Stimulated activated CD8-positive, alpha-beta memory T cell treated with anti-CD3 and anti-CD28 coated beads, Interleukin-4, amount 100 ng/mL, for 1 hour (primary cell): ENCODE measurements around the gene AKT3.

Source experiments
- DNase-seq, 2 donors: peaks; one replicate each; pipeline ENCODE4 v3.0.0-alpha.2; 2020; ENCODE audit warnings: low read depth in 2 of 2, low spot score in 1 of 2

AKT3 gene

DNA sequence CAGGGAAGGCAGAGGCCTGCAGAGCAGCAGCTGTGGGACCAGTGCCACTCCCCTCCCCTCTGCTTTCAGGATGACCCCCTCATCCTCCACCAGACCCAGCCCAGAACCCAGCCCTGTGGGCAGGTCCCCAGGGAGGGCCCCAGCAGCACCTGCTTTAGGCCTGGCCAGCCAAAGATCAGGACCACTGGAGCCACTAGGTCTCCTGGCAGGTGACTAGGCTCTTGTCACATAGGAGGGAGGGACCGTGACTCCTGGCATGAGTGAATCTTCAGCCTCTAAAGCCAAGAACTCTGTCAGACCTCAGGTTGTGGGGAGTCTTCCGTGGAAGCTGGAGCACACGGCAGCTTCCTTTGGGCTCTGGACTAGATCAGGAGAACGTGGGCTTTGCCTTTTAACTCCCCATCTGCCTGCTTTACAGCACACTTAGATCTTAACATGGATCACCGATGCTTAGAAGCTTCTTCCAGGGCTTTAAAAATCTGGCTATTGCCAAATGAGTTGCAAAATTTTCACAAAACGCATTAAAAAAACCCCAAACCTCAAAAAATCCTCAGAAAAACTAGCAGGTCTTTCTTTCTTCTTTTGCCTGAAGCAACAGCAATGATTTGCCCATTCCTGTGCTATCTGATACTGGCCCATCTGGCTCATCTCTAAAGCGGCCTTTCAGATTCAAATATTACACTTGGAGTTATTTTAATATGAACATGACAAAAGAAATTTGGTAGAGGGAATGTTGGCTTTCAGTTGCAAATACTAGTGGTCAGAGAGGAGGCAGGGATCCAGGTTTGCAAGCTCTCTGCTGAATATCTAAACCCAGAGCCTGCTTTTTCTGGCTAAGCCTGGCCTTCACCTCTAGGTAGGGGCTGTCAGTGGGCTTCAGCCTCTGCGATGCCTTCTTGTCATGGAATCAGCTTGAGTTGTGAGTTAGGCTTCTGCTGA lies 359.0 kb downstream of the AKT3 start:
- DNase-seq: no peak

DNA sequence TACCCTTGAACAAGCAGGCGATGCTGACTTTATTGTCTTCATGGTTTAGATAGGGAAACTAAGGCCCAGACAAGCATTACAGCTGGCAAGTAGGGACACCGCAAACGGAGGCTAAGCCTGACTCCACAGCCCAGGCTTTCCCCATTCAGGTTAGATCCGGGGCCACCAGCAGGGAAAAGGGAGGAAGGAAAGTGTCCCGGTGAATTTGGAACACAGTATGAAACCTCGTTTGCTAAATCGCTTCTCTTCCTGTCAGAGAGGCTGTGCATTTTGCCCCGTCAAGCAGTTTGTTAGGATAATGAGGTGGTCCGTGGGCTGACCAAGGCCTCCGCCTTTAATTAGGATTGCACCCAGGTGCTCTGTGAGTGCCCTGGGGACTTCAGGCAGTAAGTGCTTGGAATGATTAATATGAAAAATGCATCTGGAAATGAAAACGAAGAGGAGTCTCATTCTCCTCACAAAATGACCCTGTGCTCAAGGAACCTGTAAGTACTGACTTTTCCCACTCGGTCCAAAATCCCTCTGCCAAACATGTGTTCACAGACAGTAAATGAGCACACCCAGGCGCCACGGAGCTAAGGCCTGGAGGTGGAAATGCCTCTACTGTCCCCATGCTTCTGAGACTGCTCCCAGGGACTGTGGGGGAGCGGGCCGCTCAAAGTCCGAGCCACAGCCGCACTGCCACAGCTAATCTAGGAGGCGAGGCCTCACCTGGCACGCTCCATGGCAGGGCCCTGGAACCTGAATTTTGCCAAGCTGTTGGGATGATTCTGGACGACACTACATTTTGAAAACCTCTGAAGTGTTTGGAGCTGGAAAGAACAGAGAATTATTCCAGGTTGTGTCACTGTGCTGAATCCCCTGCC lies 360.1 kb downstream of the AKT3 start:
- no peak for DNase-seq

DNA sequence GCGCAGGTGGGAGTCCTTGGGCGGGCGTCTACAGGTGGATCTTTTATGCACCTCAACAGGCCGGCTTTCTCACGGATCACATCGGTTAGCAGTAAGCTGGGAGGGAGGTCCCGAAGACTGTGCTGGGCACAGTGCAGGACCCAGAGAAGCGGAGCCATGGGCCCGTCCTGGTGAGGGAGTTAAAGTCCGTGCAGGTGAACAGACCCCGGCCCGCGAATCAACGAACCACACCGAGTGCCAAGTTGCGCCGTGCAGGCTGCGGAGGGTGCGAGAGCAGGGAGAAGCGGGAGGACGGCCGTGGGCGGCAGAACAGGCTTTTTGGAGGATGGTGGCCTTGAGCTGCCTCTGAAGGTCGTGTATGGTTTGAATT lies 360.9 kb downstream of the AKT3 start:
- no peak for DNase-seq

DNA sequence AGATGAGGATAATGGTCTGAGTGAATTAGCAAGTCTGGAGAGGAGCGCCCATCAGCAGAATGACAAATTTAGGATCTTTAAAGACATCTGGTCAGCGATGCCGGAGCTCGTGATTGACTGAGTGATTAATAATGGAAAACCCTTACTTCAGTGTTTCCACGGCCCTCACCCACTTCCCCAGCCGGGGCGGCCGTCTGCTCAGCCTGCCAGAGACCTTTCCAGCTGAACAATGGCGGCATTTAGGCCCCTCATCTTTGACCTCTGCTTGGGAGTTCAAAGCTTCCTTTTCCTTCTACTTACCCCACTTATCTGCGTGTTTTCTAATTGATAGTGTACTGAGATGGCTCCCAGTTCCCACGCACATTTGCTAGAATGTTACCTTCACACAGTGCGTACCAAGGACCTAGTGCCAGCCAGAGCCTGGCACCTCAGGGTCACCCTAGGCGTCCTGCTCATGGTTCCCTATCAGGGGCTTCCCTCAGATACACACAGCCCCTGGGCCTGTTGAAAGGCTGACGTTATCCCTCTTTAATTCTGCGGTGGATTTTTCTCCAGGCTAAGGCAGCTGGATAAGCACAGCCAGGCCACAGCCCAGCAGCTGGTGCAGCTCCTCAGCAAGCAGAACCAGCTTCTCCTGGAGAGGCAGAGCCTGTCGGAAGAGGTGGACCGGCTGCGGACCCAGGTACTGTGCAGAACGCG lies 361.4 kb downstream of the AKT3 start:
- DNase-seq: no peak

DNA sequence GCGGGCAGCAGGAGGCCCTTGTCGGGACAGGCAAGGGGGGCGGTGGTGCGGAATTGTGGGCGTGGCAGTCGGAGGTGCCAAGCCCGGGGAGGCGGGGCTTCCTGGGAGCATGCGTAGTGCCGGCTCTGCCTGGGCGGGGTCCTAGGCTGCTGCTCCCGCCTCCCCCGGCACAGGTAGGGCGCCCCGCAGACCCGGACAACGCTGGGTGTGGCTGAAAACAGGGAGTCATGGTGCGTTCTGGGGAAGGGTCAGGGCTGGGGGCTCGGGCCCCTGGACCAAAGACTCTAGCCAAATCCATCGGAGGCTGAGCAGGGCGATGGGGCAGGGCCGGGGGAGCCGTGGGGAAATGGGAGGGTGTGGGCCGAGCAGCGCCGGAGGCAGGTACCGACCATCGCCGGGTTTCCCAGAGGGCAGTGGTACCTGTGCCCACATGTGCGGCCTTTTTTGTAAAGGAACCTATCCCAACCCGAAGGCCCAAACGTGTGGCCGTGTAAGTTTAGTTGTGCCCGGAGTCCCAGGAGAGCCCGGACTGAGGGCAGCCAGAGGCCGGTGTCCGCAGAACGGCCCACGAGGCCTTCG lies 362.3 kb downstream of the AKT3 start:
- no peak for DNase-seq

DNA sequence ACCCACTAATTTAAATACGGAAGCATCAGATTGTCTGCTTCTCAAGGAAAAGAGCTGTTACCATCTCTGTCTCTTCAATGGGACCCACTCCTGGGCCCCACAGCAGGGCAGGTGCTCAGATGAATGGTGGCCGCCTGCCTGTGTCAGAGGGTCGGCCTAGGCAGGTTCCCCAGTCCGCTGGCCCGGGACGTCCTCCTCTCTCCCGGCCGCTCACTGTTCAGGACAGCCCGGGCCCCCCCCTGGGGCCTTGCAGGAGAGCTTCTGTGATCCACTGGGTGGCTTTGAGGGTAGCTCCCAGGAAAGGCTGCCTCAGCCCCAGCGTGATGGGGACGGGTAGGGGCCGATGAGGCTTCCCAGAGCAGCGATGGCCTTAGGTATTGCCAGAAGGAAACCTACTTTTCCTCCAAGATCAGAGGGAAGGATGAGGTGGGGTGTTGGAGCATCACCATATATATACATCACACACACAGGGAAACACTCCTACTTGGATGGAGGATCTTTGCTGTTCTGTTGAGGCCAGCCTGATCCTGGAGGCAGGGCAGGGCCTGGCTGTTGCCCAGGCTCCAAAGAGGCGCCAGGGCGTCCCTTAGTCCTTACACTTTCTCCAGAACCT lies 362.9 kb downstream of the AKT3 start:
- DNase-seq: no peak

DNA sequence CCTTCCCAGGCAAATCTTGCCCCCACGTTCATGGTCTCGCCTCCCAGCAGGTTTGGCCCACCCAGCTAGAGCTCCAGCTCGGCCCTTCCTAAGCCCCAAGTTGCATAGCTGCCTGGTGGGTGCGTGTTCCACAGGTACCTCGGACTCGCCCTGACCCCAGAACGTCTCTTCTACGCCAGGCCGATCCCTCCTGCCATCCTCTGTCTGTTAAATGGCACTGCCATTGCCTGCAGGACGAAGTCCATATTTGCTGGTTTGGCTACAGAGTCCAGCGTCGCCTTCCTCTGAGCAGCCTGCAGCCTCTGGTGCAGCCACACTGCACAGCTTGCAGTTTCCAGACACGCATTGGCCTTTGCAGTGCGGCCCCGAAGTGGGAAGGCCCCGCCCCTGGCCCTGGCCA lies 366.1 kb downstream of the AKT3 start:
- DNase-seq: no peak

DNA sequence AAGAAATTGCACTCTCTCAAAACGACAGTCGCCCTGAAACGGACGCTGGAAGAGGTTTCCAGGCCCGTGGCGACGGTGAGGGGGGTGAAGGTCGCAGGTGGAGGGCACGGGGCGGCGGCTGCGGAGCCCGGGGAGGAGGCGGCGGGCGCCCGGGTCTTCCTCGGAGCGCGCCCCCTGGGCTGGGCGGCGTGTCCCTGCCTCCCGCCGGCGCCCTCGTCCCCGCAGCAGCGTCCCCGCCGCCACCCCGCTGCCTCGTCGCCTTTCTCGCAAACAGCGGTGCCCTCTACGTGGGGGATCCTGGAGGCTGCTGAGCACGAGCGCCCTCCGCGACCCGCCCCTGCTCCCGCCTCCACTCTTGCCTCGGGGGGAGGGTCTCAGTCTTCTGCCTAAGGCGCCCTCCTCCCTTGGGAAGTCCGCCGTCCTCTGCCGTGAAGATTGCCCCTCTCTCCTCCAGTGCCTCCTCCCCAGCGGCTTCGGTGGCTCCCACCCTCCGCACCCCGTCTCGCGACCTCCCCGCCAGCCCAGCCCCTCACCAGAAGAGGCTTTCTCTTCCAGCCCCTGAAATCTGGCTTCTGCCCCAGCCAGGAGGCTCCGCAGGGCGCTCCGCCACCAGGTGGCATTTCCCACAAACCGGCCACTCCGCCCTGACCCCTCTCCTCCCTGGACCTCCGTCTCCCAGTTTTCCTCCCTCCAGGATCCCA lies 366.8 kb downstream of the AKT3 start:
- no peak for DNase-seq

DNA sequence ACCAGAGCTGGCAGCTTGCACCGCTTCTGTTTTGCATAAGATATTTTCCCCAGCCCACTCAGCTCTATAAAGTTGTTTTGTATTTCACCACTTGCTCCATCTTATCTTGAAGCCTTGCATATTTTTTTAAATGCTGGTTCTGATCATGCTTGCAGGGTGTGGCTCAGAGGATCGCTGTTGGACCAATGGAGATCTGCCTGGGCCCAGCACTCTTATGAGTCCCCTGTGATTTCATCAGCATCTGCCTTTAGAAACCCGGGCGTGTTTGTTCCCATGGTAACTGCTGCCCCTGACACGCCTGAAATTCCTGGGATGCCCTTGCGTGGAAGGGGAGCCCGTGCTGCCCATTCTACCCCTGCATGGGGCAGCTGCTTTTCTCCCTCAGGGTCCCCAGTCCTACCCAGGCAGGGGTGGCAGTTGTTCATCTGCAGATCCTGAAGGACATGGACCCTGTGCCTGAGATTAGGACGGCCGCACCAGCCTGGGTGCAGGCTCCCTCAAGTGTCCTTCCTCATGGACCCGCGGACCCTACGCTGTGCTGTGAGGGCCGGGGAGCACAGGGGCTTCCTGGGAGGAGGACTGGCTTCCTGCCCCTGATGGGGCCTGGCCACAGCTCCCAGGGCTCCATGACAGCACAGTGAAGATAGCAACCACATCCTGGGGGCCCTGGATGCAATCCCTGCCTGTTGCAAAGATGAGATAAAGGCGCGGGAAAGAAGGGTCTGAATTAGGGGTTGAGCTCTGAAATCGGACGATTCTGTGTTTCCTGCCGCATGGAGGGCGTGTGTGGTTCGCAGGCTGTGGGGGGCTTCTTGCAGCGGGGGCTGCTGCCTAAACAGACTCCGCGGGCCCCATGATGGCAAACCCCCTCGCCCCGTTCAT lies 367.7 kb downstream of the AKT3 start:
- DNase-seq: no peak

DNA sequence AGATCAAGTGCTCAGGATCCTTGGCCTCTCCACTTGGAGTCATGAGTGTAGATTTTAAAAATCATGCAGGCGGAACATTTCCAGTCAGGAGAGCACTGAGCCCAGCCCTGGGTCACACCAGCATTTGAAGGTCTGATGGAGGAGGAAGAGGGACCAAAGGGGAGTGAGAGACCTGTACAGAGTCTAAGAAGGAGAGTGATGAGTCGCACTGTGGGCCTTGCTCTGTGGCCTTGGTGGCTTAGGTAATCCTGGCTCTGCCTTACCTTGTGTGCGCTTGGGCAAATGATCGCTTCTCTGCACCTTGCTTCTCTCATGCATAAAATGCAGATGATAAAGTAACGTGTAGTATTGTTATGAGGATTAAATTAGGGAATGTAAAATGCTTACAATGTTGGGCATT lies 368.9 kb downstream of the AKT3 start:
- DNase-seq: no peak

DNA sequence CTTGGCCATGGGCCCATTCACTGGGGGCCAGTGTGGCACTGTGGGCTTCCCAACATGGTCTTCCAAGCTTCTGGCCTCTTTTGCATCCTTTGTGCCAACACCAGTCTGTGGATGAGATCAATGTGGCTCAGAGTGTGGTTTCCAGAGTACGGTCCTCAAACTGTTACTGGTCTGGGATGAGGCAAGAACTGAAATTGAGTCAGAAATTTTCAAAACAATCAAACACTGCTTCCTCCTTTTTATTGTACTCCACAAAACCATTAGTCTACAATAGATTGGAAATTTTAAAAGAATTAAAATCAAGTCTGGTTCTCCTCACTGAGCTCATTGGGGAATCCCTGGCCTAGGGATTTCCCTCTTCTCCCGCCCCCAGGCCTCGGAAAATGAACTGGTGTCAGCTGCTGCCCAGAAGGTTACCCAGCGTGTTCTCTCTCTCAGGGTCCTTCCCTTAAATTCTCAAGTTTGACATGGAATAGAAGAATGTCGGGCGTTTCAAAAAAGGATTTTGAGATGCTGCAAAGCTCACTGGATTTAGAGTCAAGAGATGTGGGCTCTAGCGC lies 372.2 kb downstream of the AKT3 start:
- DNase-seq: no peak

DNA sequence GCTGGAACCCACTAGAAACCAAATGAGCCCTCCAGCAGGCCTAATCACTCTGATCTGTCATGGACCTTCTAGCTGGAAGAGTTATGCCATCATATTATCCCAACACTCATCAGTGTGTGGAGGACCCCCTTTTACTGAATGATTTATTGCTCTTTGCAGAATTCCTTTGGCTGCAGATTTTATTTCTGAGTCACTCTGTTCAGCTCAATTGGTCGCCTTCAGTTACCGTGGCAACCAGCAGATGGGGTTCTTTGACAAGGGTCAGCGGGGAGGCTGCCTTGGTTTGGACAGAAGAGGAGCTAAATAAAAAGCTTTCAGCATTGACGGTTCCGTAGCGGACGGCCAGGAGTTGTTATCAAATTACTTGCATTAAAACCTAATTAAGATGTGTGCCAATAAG lies 374.1 kb downstream of the AKT3 start:
- DNase-seq: no peak

DNA sequence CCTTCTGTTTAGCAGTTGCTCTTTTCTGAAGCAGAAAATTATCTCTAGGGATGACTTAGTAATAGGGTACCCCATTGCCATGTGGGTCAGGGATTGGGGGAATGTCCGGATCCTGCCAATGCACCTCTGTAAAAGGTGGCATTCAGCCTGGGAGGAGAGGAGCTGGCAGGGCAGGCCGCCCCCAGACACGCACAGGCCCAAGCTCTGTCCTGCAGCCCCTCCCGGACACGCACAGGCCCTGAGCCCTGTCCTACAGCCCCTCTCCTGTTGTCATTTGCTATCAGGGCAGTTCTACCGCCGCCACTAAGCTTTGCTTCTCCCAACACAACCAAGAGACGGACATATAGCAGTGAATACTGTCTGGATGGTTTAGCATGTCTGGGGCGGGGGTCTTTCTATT lies 375.1 kb downstream of the AKT3 start:
- no peak for DNase-seq

DNA sequence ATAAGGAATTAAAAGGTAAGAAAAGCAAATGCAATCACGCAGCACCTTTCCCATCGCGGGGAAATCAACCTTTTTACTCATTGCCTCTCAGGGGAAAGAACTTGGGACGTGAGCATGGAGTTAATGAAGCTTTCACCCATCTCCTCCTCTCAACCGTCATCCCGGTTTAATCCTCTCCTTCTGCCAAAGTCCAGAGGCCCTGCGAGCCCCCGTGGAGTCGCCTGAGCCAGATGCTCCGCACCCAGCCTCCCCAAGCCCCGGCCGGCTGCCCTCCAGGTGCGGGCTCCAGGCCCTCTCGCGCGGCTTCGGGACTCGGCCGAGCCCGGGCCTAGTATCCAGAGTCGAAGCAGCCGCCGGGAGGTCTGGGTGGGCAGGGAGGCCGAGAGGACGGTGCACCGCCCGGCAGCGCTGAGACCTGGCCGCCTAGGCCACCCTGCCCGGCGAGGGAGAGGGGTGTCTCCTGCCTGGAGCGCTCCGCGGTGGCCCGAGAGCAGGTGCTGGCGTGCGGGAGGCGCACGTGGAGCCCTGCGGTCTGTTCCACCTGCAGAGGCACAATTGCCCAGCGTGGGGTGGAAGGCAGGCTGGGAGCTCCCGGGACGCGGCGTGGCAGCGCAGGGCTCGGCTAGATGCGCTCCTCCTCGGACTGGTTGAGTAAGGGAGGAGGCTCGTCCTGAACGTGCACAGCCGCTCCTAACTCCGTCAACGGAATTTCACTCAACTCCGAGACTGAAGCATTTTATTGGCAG lies 375.7 kb downstream of the AKT3 start:
- DNase-seq: no peak

DNA sequence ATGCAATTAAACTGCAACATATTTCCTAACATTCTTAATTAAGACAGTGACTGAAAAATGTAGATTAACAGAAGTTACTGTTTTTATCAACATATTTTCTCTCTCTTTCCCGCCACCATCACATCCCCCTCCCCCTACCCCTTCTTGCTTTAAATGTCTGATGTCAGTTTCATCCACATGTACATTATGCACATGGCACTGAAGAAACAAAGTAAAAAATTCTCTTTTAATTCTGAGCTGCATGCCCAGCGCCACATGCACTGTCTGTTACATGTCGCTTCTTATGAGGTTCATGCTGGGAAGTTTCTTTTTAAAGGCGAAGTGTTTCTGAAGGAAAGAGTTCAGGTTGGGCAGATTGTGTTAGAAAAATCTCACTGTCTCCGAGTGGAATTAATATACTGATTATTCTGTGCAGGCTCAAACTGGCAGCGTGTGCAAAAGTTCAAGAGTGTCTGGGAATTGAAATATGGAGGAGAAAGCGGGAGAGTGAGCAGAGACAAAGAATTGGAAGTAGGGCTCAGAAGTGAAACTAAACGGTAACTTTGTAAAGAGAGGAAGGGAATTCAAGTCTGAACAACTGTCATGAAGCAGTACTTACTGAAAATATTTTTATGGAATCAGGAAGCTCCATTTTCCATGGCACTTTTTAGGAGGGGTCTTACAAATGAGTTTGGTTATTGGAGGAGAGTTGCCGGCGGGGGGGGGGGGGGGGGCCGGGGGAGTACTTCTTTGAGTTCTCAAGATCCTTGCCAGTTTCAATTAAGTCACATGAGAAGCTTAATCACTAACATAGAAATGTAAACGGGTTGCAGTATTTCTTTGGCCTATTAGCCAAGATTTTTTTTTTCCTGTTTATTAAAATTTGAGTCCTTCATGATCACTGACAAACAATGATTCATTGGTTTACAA lies 376.6 kb downstream of the AKT3 start:
- no peak for DNase-seq

DNA sequence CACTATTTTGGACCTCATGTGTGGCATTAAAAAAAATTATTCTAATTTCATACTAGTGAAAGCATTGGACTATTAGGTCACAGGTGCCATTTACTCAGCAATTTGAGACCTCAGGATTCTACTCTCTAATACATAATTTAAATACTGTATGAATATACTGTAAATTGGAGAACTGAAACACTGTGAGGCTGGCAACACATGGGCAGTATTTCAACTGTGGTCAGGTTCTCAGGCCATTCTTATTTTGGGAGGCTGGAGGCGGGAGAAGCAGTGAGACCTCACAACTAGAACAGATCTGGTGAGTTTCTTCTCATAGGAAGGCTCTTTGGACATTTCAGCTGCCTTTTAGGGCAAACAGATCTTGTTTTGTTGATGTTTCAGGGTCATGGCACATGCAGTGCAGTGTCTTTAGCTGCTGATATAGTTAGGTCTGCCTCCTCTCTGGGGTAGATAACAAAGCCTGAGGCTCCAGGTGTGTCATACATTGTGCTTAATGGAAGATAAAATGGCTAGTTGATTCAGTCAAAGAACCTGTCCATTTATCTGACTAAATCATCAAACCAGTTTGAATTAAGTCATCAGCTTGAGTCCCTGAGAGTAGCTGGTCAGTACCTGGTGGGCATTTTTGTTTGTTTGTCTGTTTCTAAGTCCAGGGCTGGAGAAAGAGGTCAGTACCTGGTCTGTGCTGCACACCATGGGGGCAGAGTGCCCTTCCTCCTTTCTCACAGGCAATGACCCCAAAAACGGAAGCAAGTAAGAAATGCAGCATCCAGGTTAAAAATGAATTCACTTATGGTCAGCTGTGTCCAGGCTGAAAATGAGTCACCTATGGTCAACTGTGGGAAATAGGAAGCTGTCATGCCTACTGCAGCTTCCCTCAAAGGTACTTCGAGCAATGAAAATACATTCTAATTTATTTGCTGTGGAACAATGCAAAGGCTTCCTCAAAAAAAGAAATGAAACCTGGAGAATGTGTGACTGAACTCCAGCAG lies 378.0 kb downstream of the AKT3 start:
- no peak for DNase-seq
